Superior temporal gyrus (tissue), 1 donor: ENCODE data around the gene PLEKHM3.

ENCODE experiments used
- DNase-seq: peaks from one replicate; pipeline ENCODE4 v3.0.0-alpha.2; 2016; ENCODE audit errors: extremely low spot score

Gene PLEKHM3, protein sequence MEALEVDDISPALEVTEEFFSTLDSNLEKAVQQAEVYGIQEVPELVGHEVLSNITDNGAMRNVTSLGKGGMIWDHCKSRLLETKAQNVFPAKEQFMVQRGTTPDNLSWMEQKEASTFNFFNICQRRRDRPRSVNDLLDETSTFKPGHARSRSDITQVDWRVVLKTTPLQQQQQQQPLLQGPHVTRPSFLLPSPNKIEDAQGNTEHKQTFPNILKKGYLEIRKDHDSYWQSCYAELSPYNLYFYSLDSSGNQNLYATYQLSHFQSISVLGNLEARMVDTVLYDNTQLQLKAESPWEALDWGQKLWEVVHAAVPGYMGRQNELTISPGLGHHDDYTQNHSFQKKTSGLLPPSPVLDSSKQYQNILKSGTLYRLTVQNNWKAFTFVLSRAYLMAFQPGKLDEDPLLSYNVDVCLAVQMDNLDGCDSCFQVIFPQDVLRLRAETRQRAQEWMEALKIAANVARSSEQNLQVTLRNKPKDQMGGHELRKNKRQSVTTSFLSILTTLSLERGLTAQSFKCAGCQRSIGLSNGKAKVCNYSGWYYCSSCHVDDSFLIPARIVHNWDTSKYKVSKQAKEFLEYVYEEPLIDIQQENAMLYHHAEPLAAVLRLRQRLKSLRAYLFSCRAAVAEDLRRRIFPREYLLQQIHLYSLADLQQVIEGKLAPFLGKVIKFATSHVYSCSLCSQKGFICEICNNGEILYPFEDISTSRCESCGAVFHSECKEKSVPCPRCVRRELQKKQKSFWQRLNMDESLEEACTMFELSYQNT

GRCh38 chr2:208025037-208025813 lies at the start of gene PLEKHM3:
PLEKHM3 (minus strand) TSS chr2:208025527; CDS start chr2:208001639, 23,888 bp downstream.
- DNase-seq, result peak; percentile 88

- peak; percentile 44 for DNase-seq
Observed at GRCh38 chr2:208074610-208075356, 49.5 kb upstream of the PLEKHM3 start.

DNA sequence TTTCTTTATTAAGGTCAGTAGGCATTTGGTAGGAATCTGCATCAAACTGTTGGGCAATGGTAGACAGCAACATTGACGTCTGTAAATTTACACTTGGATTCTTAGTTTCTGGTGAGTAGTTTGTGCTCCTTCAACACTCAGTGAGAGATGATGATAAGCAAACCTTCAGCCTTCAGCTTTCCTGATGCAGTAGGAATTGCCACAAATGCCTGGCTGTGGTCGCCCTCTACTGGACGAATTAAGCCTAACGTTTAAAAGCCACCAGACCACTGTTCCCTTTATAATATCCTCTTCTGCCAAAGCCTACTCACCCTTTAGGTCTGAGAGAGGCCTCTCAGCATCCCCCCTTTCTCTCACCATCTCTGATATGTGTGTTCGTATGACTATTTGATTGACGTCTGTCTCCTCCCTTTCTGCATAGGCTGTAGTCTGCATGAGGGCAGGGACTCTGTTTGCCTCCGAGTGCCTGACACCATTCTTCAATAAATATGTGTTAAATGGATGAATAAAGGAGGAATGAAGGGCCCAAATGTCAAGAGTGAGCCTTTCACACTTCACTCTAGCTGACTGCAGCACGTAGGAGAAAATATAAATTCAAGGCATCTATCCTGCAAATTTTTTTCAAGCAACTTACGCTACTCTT lies 47.0 kb upstream of the PLEKHM3 start:
- peak; percentile 86 for DNase-seq

GRCh38 chr2:208069186-208069585 lies 43.9 kb upstream of the PLEKHM3 start:
- DNase-seq, result no peak

GRCh38 chr2:208066016-208066415 lies 40.7 kb upstream of the PLEKHM3 start:
- DNase-seq, result peak; percentile 45

DNA sequence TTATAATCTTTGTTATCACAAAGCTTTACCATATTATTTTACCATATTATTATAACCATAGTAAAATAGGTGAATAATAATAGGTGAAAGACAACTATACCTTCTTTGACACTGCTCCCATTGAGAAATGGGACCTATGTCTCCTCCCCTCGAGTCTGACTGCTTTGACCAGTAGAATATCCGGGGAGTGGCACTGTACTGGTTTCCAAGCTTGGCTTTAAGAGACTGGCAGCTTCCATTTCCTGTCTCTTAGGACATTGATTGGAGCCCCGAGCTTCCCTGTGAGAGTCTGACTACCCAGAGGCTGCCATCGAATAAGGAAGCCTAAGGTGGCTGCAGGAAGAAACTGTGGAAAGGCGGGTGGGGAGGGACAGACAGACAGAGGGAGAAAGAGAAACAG lies 40.1 kb upstream of the PLEKHM3 start:
- DNase-seq, result no peak

GRCh38 chr2:208064220-208064961 lies 39.1 kb upstream of the PLEKHM3 start:
- DNase-seq, result no peak

GRCh38 chr2:208062961-208063360 lies 37.6 kb upstream of the PLEKHM3 start:
- DNase-seq, result no peak

DNA sequence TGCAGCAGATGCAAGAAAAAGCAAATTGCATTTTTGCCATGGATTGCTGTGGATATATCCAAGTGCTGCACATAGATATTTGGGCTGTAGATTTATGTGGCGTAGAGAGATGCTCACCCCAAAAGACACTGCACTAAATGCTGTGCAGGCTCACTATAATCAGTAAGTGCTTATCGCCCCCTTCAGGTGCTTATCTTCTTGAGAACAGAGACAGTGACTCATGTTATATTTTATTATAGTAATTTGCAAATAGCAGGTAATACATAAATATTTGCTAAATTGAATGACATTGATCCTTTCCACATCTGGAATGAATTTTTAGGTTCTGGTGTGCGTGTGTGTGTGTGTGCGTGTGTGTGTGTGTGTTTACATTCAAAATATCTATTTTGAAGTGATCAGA lies 36.8 kb upstream of the PLEKHM3 start:
- DNase-seq, result peak; percentile 59

GRCh38 chr2:208057108-208057507 lies 31.8 kb upstream of the PLEKHM3 start:
- no peak for DNase-seq

DNA sequence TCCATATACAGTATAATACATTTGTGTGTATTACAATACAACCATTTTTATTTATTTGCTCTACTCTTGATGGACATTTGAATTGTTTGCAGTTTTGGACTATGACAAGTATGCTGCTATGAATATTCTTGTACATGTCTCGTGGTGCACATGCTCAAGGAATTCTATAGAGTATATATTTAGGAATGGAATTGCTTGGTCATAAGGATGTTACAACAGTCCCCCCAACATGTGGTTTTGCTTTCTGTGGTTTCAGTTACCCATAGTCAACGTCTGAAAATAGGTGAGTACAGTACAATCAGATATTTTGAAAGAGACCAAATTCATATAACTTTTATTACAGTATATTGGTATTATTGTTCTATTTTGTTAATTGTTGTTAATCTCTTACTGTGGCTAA lies 24.1 kb upstream of the PLEKHM3 start:
- no peak for DNase-seq

DNA sequence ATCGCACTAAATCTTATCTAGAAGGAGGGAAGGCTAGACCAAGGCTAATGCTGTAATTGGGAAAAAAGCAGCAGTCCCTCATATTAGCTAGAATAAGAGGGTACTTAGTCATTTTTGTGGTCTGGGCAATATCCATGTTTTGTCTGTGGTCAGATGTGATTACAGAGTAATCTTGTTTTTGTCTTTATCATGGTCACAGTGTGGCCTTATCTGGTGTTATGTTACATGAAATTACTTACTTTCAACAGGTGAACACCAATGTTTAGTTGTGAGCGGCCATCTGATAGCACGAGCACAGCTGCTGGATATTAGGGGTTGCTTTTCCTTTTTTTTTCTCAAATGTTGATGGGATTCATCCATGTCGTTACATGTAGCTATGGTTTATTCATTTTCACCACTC lies 23.7 kb upstream of the PLEKHM3 start:
- no peak for DNase-seq

DNA sequence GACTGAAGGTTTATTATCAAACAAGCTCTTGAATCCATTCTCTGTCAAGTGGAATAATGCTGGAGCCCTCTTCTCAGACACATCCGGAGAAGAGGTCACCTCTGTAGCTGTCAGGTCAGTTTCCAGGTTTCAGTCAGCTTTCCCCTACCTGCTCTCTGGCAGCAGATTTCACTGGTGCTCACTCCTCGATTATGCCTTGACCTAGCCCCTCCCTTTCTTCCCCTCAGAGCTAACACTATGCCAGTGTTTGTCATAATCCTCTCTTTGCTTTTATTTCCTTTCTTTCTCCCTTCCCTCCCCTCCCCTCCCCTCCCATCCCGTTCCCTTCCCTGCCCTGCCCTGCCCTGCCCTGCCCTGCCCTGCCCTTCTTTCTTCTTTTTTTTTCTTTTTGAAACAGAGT lies 22.5 kb upstream of the PLEKHM3 start:
- no peak for DNase-seq

DNA sequence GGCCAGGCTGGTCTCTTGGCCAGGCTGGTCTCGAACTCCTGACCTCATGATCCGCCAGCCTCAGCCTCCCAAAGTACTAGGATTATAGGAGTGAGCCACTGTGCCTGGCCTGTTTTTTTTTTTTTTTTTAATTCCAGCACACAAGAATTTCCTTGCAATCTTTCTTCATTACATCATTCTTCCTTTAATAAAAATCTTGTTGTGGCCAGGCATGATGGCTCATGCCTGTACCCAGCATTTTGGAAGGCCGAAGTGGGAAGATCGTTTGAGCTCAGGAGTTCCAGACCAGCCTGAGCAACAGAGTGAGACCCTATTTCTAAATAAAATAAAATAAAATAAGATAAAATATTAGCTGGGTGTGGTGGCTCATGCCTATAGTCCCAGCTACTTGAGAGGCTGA lies 21.4 kb upstream of the PLEKHM3 start:
- no peak for DNase-seq

- no peak for DNase-seq
Observed at GRCh38 chr2:208042450-208042849, 17.1 kb upstream of the PLEKHM3 start.

DNA sequence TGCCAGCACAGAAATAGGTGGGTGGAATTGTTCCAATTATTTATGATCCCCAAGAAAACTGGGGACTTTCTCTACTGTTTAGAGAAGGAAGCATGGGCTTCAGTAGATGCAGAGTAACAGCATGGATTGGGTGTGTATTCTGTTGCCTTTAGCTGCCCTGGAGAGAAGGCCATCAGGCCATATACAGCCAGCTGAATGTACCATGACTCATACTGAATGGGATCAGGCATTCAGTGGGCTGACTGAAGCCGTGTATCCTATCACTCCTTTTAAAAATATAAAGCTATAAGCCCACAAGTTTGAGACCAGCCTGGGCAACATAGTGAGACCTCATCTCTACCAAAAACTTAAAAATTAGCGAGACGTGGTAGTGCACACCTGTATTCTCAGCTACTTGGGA lies 16.7 kb upstream of the PLEKHM3 start:
- DNase-seq, result no peak

- DNase-seq, result peak; percentile 81
Observed at GRCh38 chr2:208040199-208041171, 15.2 kb upstream of the PLEKHM3 start.

DNA sequence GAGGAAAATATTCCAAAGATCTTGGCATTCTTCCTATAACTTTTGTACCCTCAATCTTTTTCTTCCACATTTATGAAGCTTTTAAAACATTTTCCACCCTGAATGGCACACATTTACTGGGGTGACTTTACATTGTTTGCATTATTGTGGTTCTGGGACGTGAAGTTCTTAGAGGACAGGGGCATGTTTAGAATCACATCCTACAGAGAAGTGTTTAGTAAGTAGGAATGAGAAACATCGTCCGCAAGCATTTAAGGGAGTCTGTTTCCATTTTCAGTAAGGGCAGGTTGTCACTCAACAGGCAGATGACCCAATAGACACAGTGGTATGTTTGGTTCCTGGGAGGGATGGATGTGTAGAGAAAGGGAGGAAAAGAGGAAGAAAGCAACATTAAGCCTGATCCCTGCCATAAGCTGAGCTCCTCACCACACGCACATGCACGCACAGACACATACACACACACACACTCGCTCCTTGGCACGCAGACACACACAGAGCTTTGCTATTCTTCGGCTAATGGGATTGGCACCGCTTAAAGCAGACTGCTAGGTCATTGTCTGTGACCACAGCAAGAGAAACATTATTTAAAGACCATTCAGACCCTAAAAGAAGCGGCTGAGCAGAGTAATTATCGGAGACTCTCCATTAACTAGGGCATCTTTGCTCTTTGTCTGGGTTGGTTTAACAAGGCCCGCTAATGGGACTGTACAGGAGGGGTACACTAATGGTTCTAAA lies 14.2 kb upstream of the PLEKHM3 start:
- no peak for DNase-seq
